Stomach (tissue), 9 donors: Measurements from ENCODE around the gene CFAP61. TPM values are rescaled to one million over a fixed set of nuclear protein-coding genes. Genes with fewer than 3 reads are reported as not detected.
A peak's percentile ranks its signal among the peaks of the same experiment; 100 is the strongest.
"Not testable (repeated sequence)": the region's sequence is repeated elsewhere in the genome, so short reads cannot be mapped to it uniquely, and the experiment has no call there.

Experiments used
- DNase-seq, 2 donors: peaks; one replicate each; pipeline versions ENCODE4 v3.0.0 to v3.0.0-alpha.2; 2013 to 2019
- H3K27ac ChIP-seq, 5 donors: fragments of 200-600 bp in 4 of 5; sonication (generic) in 4 of 5; one replicate each; pipeline ENCODE4 v1.5.1; 2013 to 2019; ENCODE audit warnings: mild to moderate bottlenecking in 1 of 5, moderate library complexity in 1 of 5
- H3K27me3 ChIP-seq, 3 donors: fragments of 200-600 bp; sonication (generic); one replicate each; pipeline ENCODE4 v1.5.1; 2017 to 2019; ENCODE audit warnings: mixed run types in 1 of 3
- H3K36me3 ChIP-seq, 4 donors: fragments of 200-600 bp; sonication (generic); 1 replicate in 3 of 4; 2 replicates in 1 of 4; pipeline ENCODE4 v1.5.1; 2016 to 2019
- H3K4me1 ChIP-seq, 4 donors: fragments of 200-600 bp; sonication (generic); one replicate each; pipeline ENCODE4 v1.5.1; 2016 to 2019
- H3K4me3 ChIP-seq, 4 donors: fragments of 200-600 bp; sonication (generic) in 3 of 4; one replicate each; pipeline ENCODE4 v1.5.1; 2016 to 2019; ENCODE audit warnings: mild to moderate bottlenecking in 1 of 4
- H3K9me3 ChIP-seq, 4 donors: fragments of 200-600 bp; sonication (generic); one replicate each; pipeline ENCODE4 v1.5.1; 2016 to 2019
- EP300 ChIP-seq: sonication (generic); formaldehyde crosslinking; IDR thresholded peaks from one replicate; pipeline ENCODE4 v1.6.1; 2017; ENCODE audit warnings: antibody characterized with exemption
- POLR2A ChIP-seq, 4 donors: fragments of 450-650 bp; IDR thresholded peaks; one replicate each; pipeline ENCODE4 v1.6.1; 2016; ENCODE audit warnings: antibody characterized with exemption in 4 of 4, control low read depth in 2 of 4, mild to moderate bottlenecking in 1 of 4, moderate library complexity in 1 of 4
- POLR2AphosphoS5 ChIP-seq, 3 donors: sonication (generic); formaldehyde crosslinking; IDR thresholded peaks; one replicate each; pipeline ENCODE4 v1.6.1; 2016; ENCODE audit warnings: antibody characterized with exemption in 3 of 3
- WGBS, 5 donors: extraction: QIAGEN DNeasy Blood & Tissue Kit in 3 of 5; methylation state at CpG; one replicate each; pipeline versions ENCODE4 v1.1.5 to v1.1.7; 2013 to 2018; 5-methylcytosine and 5-hydroxymethylcytosine counted together
- intact Hi-C: fragments of 100-400 bp; cut with DNase I; formaldehyde crosslinking; loops from one replicate; pipeline ENCODE4 v1.15.1; 2023; ENCODE audit warnings: low total_unique reads
- polyA plus RNA-seq, 3 donors: library from polyadenylated mRNA; stranded (reverse); fragments of 200-250 nt; gene quantifications; one replicate each; pipeline ENCODE4 v1.2.3, GENCODE V29; 2013
- total RNA-seq, 5 donors: library from RNA; depleted of rRNA; stranded (reverse); fragments of >200 nt; gene quantifications; one replicate each; pipeline versions ENCODE4 v1.1.0 to v1.2.3, GENCODE V29; 2014 to 2016
- TF ChIP-seq, protein P1 (sequence below), 7 experiments: fragments of 450-650 bp in 4 of 7; fragments of 200-600 bp in 3 of 7; sonication (generic) in 3 of 7; IDR thresholded peaks; one replicate each; pipeline ENCODE4 v1.5.1; 2016 to 2019; ENCODE audit warnings: antibody characterized with exemption in 7 of 7, control low read depth in 2 of 7, mild to moderate bottlenecking in 1 of 7
- donor health status: healthy with polysubstance abuse.
- donor health status: Bipolar disorder and iron deficiency.
- donor health status: healthy.

The CFAP61 gene
- total and polyA plus RNA-seq, 8 donors, result not detected

DNA sequence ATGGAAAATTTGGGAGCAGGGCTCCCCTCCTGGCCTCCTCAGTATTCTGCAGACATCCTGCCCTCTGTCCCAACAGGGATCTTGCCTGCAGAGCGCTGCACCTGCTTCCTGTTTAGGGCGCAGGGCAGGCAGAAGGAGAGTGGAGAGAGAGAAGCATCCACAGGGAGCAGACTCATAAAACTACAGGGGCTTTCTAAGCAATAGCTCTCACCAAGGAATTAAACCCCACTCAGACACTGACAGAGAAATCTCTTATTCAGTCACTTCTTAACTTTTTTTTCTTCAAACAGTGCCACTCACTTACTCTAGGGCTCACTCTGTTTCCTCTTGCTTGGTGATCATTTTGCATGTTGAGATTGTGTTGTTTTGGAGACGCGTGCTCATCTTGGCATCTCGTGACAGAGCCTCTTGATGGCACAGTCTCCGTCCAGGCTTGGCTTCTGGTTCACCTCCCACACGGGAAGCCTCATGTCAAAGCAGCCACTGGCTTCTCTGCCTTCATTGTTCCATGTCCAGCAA lies 162.5 kb downstream of the CFAP61 start:
- Histone ChIP-seq H3K4me1 (no peaks in the 10 kb centered on the region), H3K27me3 (peaks cover 0 to 23% (median 3%) of the 10 kb centered on the region in 3 donors), H3K4me3 (no peak overlapping the region), H3K27ac (no peak overlapping the region), H3K9me3 (peaks cover 0 to 5% (median 2%) of the 10 kb centered on the region in 4 donors), H3K36me3 (no peaks in the 10 kb centered on the region)
- TF ChIP-seq, protein P1, sequence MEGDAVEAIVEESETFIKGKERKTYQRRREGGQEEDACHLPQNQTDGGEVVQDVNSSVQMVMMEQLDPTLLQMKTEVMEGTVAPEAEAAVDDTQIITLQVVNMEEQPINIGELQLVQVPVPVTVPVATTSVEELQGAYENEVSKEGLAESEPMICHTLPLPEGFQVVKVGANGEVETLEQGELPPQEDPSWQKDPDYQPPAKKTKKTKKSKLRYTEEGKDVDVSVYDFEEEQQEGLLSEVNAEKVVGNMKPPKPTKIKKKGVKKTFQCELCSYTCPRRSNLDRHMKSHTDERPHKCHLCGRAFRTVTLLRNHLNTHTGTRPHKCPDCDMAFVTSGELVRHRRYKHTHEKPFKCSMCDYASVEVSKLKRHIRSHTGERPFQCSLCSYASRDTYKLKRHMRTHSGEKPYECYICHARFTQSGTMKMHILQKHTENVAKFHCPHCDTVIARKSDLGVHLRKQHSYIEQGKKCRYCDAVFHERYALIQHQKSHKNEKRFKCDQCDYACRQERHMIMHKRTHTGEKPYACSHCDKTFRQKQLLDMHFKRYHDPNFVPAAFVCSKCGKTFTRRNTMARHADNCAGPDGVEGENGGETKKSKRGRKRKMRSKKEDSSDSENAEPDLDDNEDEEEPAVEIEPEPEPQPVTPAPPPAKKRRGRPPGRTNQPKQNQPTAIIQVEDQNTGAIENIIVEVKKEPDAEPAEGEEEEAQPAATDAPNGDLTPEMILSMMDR (IDR thresholded peaks at IDR 0.05), result no peak
- 52 to 64% (median 62%) methylated on average over 7 of the region's 7 CpGs for WGBS, 5 donors
- intact Hi-C loops, result no loop called here
- no peak for DNase-seq

DNA sequence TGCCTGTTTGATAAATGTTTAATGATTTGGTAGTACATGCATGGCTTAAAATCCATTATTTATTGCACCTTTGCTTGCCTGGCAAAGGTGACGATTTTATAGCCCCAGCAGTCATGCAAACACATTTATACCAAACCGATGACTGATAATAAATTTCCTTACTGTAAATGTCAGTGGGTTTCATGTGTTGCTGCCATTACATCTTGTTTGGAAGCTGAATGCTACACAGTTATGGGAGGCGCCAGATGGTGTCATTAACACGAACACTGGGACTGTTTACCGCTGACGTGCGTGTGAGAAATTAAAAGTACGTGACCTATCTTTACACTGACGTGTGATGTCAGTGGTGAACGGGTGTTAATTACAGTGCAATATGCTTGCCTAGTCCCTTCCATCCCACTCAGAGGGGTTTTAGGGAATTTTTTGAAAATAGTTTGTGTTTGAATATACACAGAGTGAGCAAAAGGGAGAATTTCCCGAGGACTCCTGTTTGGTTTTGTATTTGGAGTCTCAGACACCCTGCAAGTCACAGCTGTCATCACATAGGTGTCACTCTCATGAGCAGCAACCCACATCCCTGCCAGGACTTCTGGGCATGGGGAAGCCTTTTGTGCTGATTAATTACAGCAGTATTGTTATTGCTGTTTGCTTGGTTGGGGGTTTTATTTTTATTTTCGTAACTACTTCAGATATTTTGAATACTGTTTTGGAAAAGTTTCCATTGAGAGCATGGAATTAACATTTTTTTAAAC lies 163.8 kb downstream of the CFAP61 start:
- 48 to 65% (median 62%) methylated on average over 12 of the region's 12 CpGs for WGBS, 5 donors
- TF ChIP-seq EP300 (no peak), POLR2A (IDR thresholded peaks at IDR 0.05) (no peak), POLR2AphosphoS5 (IDR thresholded peaks at IDR 0.05) (no peak)
- TF ChIP-seq, protein P1 (IDR thresholded peaks at IDR 0.05), result no peak

DNA sequence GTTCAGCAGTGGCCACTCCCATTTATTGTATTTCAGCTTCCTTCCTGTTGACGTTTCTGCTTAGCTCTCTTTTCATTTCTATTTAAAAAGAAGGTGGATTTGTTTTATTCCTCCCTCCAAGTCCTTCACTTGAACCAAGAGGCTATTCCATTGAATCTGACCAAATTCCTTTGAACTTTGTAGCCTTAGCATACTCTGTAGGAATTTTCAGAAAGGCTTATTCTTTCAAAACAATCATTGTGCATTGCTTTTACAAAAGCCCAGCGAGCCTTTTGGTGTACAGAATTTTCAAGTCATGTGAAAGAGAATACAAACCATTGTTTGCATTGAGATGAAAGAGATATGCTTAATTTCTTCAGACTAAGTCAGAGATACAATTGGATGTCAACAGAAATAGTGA lies 164.6 kb downstream of the CFAP61 start:
- H3K9me3 ChIP-seq, result peaks cover 0 to 5% (median 2%) of the 10 kb centered on the region in 4 donors
- no peak overlapping the region for H3K27ac ChIP-seq
- intact Hi-C loops, result no loop called here
- no peak overlapping the region for H3K4me3 ChIP-seq
- peaks cover 0 to 23% (median 3%) of the 10 kb centered on the region in 3 donors for H3K27me3 ChIP-seq
- 21 to 35% (median 27%) methylated on average over 2 of the region's 2 CpGs for WGBS, 5 donors
- no peaks in the 10 kb centered on the region for H3K36me3 ChIP-seq
- no peak for DNase-seq
- TF ChIP-seq, protein P1 (IDR thresholded peaks at IDR 0.05), result no peak
- no peak for TF ChIP-seq EP300
- TF ChIP-seq POLR2AphosphoS5 (IDR thresholded peaks at IDR 0.05), result no peak
- TF ChIP-seq POLR2A (IDR thresholded peaks at IDR 0.05), result no peak
- H3K4me1 ChIP-seq, result no peaks in the 10 kb centered on the region

More for the DNA sequence above, 163.8 kb downstream of the CFAP61 start:
- intact Hi-C loops, result no loop called here
- Histone ChIP-seq H3K4me1 (no peaks in the 10 kb centered on the region), H3K4me3 (no peak overlapping the region), H3K27ac (no peak overlapping the region), H3K9me3 (peaks cover 0 to 5% (median 2%) of the 10 kb centered on the region in 4 donors), H3K27me3 (peaks cover 0 to 23% (median 3%) of the 10 kb centered on the region in 3 donors), H3K36me3 (no peaks in the 10 kb centered on the region)
- peak in 1 of 2 donors; percentile 62 for DNase-seq

DNA sequence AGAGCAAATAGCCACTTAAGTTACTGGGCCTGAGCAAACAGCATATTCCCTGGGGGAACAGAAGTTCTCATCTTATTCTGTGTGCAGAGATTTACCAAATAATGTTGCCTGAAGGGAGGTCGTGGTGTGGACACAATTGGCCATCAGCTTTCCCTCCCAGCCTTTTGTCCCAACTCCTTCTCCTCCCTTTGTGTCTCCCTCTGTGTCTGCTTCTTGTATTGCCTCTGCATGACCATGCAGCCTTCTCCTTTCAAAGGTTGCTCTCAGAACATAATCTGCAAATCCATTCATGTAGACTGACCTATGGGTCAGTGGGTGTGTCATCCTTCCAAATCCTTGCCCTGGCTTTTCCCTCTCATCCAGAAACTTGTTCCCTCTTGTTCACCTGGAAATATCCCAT lies 165.3 kb downstream of the CFAP61 start:
- DNase-seq, result no peak
- no peak overlapping the region for H3K27ac ChIP-seq
- H3K27me3 ChIP-seq, result peaks cover 0 to 28% (median 3%) of the 10 kb centered on the region in 3 donors
- no peaks in the 10 kb centered on the region for H3K36me3 ChIP-seq
- peaks cover 0 to 5% (median 2%) of the 10 kb centered on the region in 4 donors for H3K9me3 ChIP-seq
- WGBS, 5 donors, result 38 to 57% (median 43%) methylated on average over 1 of the region's 1 CpG
- H3K4me1 ChIP-seq, result no peaks in the 10 kb centered on the region
- no peak for TF ChIP-seq EP300
- no peak for TF ChIP-seq POLR2AphosphoS5 (IDR thresholded peaks at IDR 0.05)
- TF ChIP-seq, protein P1 (IDR thresholded peaks at IDR 0.05), result no peak
- no peak for TF ChIP-seq POLR2A (IDR thresholded peaks at IDR 0.05)
- intact Hi-C loops, result no loop called here
- no peak overlapping the region for H3K4me3 ChIP-seq

DNA sequence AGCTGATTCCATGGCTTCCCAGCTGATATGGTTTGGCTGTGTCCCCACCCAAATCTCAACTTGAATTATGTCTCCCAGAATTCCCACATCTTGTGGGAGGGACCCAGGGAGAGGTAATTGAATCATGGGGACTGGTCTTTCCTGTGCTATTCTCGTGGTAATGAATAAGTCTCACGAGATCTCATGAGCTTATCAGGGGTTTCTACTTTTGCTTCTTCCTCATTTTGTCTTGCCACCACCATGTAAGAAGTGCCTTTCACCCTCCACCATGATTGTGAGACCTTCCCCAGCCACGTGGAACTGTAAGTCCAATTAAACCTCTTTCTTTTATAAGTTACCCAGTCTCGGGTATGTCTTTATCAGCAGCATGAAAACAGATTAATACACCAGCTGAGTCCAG lies 165.8 kb downstream of the CFAP61 start:
- H3K27me3 ChIP-seq, result peaks cover 0 to 24% (median 3%) of the 10 kb centered on the region in 3 donors
- WGBS, 5 donors, result 79 to 88% (median 82%) methylated on average over 4 of the region's 4 CpGs
- DNase-seq, H3K4me1 ChIP-seq, H3K9me3 ChIP-seq, H3K36me3 ChIP-seq, H3K4me3 ChIP-seq, intact Hi-C loops, H3K27ac ChIP-seq: not testable (repeated sequence)
